Measurements from ENCODE around the gene RREB1. TPM values are rescaled to one million over a fixed set of nuclear protein-coding genes. Genes with fewer than 3 reads are reported as not detected.
A peak's percentile ranks its signal among the peaks of the same experiment; 100 is the strongest.

RREB1 gene
- total RNA-seq, 2 donors from 2014 or later: 58.4 to 71.0 TPM

DNA sequence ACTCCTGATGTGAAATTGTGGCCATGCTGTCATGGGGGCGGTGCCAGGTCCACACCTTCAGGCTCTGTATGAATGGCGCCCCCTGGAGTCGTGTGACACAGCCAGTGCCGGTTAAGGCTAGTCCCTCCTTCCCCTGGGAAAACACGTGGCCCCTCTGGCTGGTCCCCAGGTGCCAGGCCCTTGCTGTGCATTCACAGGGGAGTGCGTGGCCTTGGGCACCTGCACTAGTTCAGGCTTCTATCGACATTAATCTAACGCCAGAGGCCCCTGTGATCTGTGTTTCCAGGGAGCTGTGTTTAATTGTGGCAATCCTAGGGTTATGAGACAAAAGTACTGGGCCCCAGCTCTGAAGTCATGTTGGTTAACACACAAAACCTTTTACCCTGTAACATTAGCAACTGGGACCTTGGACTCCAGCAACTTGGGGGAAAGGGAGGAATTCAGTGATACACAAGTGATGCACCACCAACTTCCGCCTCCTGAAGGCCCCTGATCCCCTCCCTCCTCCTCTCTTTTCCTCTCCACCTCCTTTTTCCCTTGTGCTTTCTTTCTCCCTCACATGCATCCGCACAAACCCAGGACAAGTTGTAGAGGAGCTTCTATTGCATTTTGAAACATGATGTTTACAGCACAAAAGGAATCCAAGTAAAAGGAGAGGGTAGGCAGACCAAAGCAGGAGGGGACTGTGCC lies 131.3 kb downstream of the RREB1 start:
- 36% methylated on average over 10 of the region's 10 CpGs for WGBS
- Histone ChIP-seq H3K27me3 (replicated peaks; ENCODE audit: insufficient read depth) (no peaks in the 10 kb centered on the region), H3K4me3 (no peak overlapping the region), H3K27ac (peak overlapping the region; percentile 34 to 55), H3K4me1 (replicated peaks) (peaks cover 19% of the 10 kb centered on the region), H3K9me3 (no peaks in the 10 kb centered on the region), H3K36me3 (no peaks in the 10 kb centered on the region)
- peak; percentile 90 for DNase-seq (ENCODE audit: low spot score)
- intact Hi-C loops (cut with DNase I): loop anchor here (2.0 to 10.0 kb wide), 3 partner anchors 132 to 514 kb away; partner anchors contain the start of gene RREB1
- TF ChIP-seq POLR2A (IDR thresholded peaks at IDR 0.05) (no peak), POLR2AphosphoS5 (IDR thresholded peaks at IDR 0.05) (peak; percentile 50)
- TF ChIP-seq, protein P1, sequence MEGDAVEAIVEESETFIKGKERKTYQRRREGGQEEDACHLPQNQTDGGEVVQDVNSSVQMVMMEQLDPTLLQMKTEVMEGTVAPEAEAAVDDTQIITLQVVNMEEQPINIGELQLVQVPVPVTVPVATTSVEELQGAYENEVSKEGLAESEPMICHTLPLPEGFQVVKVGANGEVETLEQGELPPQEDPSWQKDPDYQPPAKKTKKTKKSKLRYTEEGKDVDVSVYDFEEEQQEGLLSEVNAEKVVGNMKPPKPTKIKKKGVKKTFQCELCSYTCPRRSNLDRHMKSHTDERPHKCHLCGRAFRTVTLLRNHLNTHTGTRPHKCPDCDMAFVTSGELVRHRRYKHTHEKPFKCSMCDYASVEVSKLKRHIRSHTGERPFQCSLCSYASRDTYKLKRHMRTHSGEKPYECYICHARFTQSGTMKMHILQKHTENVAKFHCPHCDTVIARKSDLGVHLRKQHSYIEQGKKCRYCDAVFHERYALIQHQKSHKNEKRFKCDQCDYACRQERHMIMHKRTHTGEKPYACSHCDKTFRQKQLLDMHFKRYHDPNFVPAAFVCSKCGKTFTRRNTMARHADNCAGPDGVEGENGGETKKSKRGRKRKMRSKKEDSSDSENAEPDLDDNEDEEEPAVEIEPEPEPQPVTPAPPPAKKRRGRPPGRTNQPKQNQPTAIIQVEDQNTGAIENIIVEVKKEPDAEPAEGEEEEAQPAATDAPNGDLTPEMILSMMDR (IDR thresholded peaks at IDR 0.05): peak; percentile 18 to 86 (median 75)

DNA sequence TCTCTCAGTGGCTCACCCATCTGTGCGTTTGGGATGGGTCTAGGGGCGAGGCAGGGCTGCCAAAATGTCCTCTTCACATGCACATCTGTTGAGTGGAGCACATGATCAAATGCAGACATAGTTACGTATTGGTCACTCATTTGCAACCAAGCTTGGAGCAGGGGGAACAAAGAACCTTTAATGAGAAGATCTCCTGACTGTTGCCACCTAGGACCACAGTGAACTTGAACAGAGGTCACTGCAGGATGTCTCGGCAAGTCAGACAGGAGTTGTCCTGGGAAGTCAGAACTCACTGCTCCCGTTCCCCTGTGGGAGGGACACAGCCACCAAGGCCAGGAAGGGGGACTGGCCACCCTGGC lies 131.8 kb downstream of the RREB1 start:
- H3K4me1 ChIP-seq (replicated peaks): peaks cover 19% of the 10 kb centered on the region
- DNase-seq (ENCODE audit: low spot score): no peak
- TF ChIP-seq POLR2AphosphoS5 (IDR thresholded peaks at IDR 0.05) (no peak), POLR2A (IDR thresholded peaks at IDR 0.05) (no peak)
- TF ChIP-seq, protein P1 (IDR thresholded peaks at IDR 0.05): no peak
- H3K9me3 ChIP-seq: no peaks in the 10 kb centered on the region
- H3K4me3 ChIP-seq: no peak overlapping the region
- H3K27ac ChIP-seq: peak overlapping the region in 1 of 2 donors; percentile 55
- 78% methylated on average over 5 of the region's 5 CpGs for WGBS
- no peaks in the 10 kb centered on the region for H3K36me3 ChIP-seq
- no peaks in the 10 kb centered on the region for H3K27me3 ChIP-seq (replicated peaks; ENCODE audit: insufficient read depth)
- intact Hi-C loops (cut with DNase I): loop anchor here (2.0 to 10.0 kb wide), 3 partner anchors 132 to 515 kb away; partner anchors contain the start of gene RREB1

DNA sequence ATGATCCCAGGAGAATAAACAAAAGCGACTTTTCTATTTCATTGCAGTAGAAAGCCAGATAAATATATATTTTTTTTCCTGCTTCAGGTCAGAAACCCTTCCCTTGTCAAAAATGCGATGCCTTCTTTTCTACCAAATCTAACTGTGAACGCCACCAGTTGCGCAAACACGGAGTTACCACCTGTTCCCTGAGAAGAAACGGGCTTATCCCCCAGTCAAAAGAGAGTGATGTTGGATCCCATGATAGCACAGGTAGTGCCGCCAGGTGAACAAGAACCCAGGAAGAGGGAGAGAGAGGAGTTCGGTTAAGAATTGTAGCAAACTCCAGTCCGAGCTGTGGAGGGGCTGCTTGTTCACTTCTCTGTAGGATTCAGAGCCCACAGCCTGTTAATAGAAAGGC lies 132.6 kb downstream of the RREB1 start:
- 82% methylated on average over 9 of the region's 9 CpGs for WGBS
- intact Hi-C loops (cut with DNase I): no loop called here
- Histone ChIP-seq H3K27me3 (replicated peaks; ENCODE audit: insufficient read depth) (no peaks in the 10 kb centered on the region), H3K27ac (peak overlapping the region; percentile 65 to 85), H3K4me1 (replicated peaks) (peaks cover 16% of the 10 kb centered on the region), H3K4me3 (no peak overlapping the region), H3K36me3 (no peaks in the 10 kb centered on the region), H3K9me3 (no peaks in the 10 kb centered on the region)
- no peak for TF ChIP-seq POLR2A (IDR thresholded peaks at IDR 0.05)
- TF ChIP-seq, protein P1 (IDR thresholded peaks at IDR 0.05): no peak
- TF ChIP-seq POLR2AphosphoS5 (IDR thresholded peaks at IDR 0.05): no peak
- no peak for DNase-seq (ENCODE audit: low spot score)

DNA sequence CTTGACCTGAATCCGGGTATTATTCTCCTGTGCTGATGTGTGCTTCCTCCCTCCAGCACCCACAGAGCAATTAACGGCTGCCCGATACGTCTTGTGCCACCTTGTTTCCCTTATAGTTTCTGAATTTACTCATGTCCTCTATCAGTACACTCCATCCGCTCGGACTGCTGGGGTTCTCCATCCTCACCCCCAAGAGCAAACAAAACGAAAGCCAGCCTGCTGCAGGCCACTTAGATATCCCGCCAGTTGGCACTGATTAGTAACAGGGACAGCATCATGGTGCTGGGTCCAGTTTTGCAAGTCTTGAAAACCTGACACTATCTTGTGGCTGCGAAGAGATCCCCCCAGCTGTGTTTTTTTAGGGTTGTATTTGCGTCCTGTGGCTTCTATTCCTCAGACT lies 133.4 kb downstream of the RREB1 start:
- Histone ChIP-seq H3K4me3 (no peak overlapping the region), H3K9me3 (no peaks in the 10 kb centered on the region), H3K36me3 (peaks cover 0 to 3% of the 10 kb centered on the region in 2 donors), H3K27ac (peak overlapping the region; percentile 65 to 85), H3K27me3 (replicated peaks; ENCODE audit: insufficient read depth) (no peaks in the 10 kb centered on the region), H3K4me1 (replicated peaks) (peaks cover 9% of the 10 kb centered on the region)
- TF ChIP-seq POLR2AphosphoS5 (IDR thresholded peaks at IDR 0.05): peak; percentile 42
- TF ChIP-seq POLR2A (IDR thresholded peaks at IDR 0.05): no peak
- TF ChIP-seq, protein P1 (IDR thresholded peaks at IDR 0.05): no peak
- WGBS: 54% methylated on average over 10 of the region's 10 CpGs
- intact Hi-C loops (cut with DNase I): no loop called here
- DNase-seq (ENCODE audit: low spot score): peak; percentile 62

All from prostate gland (tissue), 2 donors.